Measurements from ENCODE around the gene EGFL7.

Gene EGFL7

GRCh38 chr9:136669791-136670464, 7.2 kb downstream of the EGFL7 start:
- Histone ChIP-seq H3K79me2 (ENCODE audit: control insufficient read depth, low read length) (no peaks in the 10 kb centered on the region), H3K27ac (ENCODE audit: low read depth, low read length) (no peak overlapping the region), H3K27me3 (ENCODE audit: control insufficient read depth, low read length) (peaks cover 48% of the 10 kb centered on the region), H3K9me3 (ENCODE audit: control insufficient read depth, insufficient read depth, low read length) (no peaks in the 10 kb centered on the region), H3K4me1 (ENCODE audit: control insufficient read depth, low read length) (peaks cover 9% of the 10 kb centered on the region), H3K36me3 (ENCODE audit: control insufficient read depth, low read length) (no peaks in the 10 kb centered on the region; the same call in 1 of the 2 replicates), H3K9me2 (replicated peaks; ENCODE audit: control insufficient read depth, low read length) (no peaks in the 10 kb centered on the region), H3K4me2 (ENCODE audit: low read length) (no peak overlapping the region), H4K20me1 (ENCODE audit: control insufficient read depth, insufficient read depth, low read depth, low read length) (no peaks in the 10 kb centered on the region), H3K4me3 (ENCODE audit: low read length) (no peak overlapping the region), H3F3A (ENCODE audit: control insufficient read depth, insufficient read depth) (no peaks in the 10 kb centered on the region)
- no peak for TF ChIP-seq EZH2phosphoT487 (IDR thresholded peaks at IDR 0.05; ENCODE audit: borderline replicate concordance, low read length)
- no peak for TF ChIP-seq CTCF (IDR thresholded peaks at IDR 0.05; ENCODE audit: low read depth, low read length, poor library complexity, severe bottlenecking)

- Histone ChIP-seq H3K27ac (ENCODE audit: low read depth, low read length) (no peak overlapping the region), H3K79me2 (ENCODE audit: control insufficient read depth, low read length) (no peaks in the 10 kb centered on the region), H3K9me2 (replicated peaks; ENCODE audit: control insufficient read depth, low read length) (no peaks in the 10 kb centered on the region), H3K36me3 (ENCODE audit: control insufficient read depth, low read length) (no peaks in the 10 kb centered on the region; the same call in 1 of the 2 replicates), H3K4me2 (ENCODE audit: low read length) (no peak overlapping the region), H3K27me3 (ENCODE audit: control insufficient read depth, low read length) (peaks cover 43% of the 10 kb centered on the region), H3K4me1 (ENCODE audit: control insufficient read depth, low read length) (peaks cover 9% of the 10 kb centered on the region), H4K20me1 (ENCODE audit: control insufficient read depth, insufficient read depth, low read depth, low read length) (no peaks in the 10 kb centered on the region), H3K9me3 (ENCODE audit: control insufficient read depth, insufficient read depth, low read length) (no peaks in the 10 kb centered on the region), H3K4me3 (ENCODE audit: low read length) (no peak overlapping the region), H3F3A (ENCODE audit: control insufficient read depth, insufficient read depth) (no peaks in the 10 kb centered on the region)
- TF ChIP-seq EZH2phosphoT487 (IDR thresholded peaks at IDR 0.05; ENCODE audit: borderline replicate concordance, low read length) (no peak), CTCF (IDR thresholded peaks at IDR 0.05; ENCODE audit: low read depth, low read length, poor library complexity, severe bottlenecking) (no peak)
These were observed 8.0 kb downstream of the EGFL7 start for GRCh38 chr9:136670576-136671253.

GRCh38 chr9:136671254-136671614, 8.5 kb downstream of the EGFL7 start:
- Histone ChIP-seq H3K4me3 (ENCODE audit: low read length) (no peak overlapping the region), H3K4me2 (ENCODE audit: low read length) (no peak overlapping the region), H3K27ac (ENCODE audit: low read depth, low read length) (no peak overlapping the region), H3K9me2 (replicated peaks; ENCODE audit: control insufficient read depth, low read length) (no peaks in the 10 kb centered on the region), H3K4me1 (ENCODE audit: control insufficient read depth, low read length) (peaks cover 9% of the 10 kb centered on the region), H3K36me3 (ENCODE audit: control insufficient read depth, low read length) (no peaks in the 10 kb centered on the region; the same call in 1 of the 2 replicates), H3K79me2 (ENCODE audit: control insufficient read depth, low read length) (no peaks in the 10 kb centered on the region), H3K9me3 (ENCODE audit: control insufficient read depth, insufficient read depth, low read length) (no peaks in the 10 kb centered on the region), H4K20me1 (ENCODE audit: control insufficient read depth, insufficient read depth, low read depth, low read length) (no peaks in the 10 kb centered on the region), H3K27me3 (ENCODE audit: control insufficient read depth, low read length) (peaks cover 42% of the 10 kb centered on the region), H3F3A (ENCODE audit: control insufficient read depth, insufficient read depth) (no peaks in the 10 kb centered on the region)
- no peak for TF ChIP-seq EZH2phosphoT487 (IDR thresholded peaks at IDR 0.05; ENCODE audit: borderline replicate concordance, low read length)
- no peak for TF ChIP-seq CTCF (IDR thresholded peaks at IDR 0.05; ENCODE audit: low read depth, low read length, poor library complexity, severe bottlenecking)

Measured in DOHH2 (cell line).